Caco-2 (cell line): ENCODE data around the gene SP3. TPM values are rescaled to one million over a fixed set of nuclear protein-coding genes. Genes with fewer than 3 reads are reported as not detected.

ENCODE experiments used
- BruUV-seq: library from RNA; stranded (reverse); fragments of 400-500 nt; replicated peaks from 2 replicates; lab custom pipeline; 2021; lab: Mats Ljungman, UMichigan
- CTCF ChIA-PET: fragments of 300-600 bp; sonication (Branson Sonifier 250); formaldehyde crosslinking; loops from one replicate; lab custom pipeline; 2022; ENCODE audit warnings: antibody characterized with exemption; lab: Charles Lee
- POLR2A ChIA-PET: fragments of 300-600 bp; sonication (Branson Sonifier 250); formaldehyde crosslinking; loops from one replicate; lab custom pipeline; 2022; ENCODE audit warnings: antibody characterized with exemption; lab: Charles Lee
- DNase-seq, 2 experiments: peaks; one replicate each; pipeline versions ENCODE4 v3.0.0 to v3.0.0-alpha.2; 2020 to 2022
- H3K27me3 ChIP-seq: replicated peaks from 2 replicates; pipeline ENCODE4 v1.6.0; 2011; ENCODE audit warnings: low read length; ENCODE audit not compliant: control insufficient read depth, insufficient read depth
- H3K36me3 ChIP-seq: 2 replicates; pipeline ENCODE4 v1.5.1; 2011; ENCODE audit warnings: low read length; ENCODE audit not compliant: control insufficient read depth, insufficient read depth
- H3K4me1 ChIP-seq: fragments of 250-450 bp; sonication (Bioruptor Pico); 2 replicates; pipeline ENCODE4 v1.5.1; 2020; ENCODE audit warnings: mild to moderate bottlenecking
- H3K4me3 ChIP-seq: 2 replicates; pipeline ENCODE4 v1.5.1; 2011; ENCODE audit warnings: low read depth, mild to moderate bottlenecking, control low read depth, low read length
- H3K9me3 ChIP-seq: fragments of 250-450 bp; sonication (Bioruptor Pico); 2 replicates; pipeline ENCODE4 v1.5.1; 2020; ENCODE audit warnings: mild to moderate bottlenecking, moderate library complexity
- H3K27ac Mint-ChIP-seq: one replicate; pipeline ENCODE4 v1.8.0; 2022; ENCODE audit warnings: mixed read lengths; ENCODE audit not compliant: unreplicated experiment
- H3K27me3 Mint-ChIP-seq: one replicate; pipeline ENCODE4 v1.8.0; 2022; ENCODE audit warnings: mixed read lengths; ENCODE audit not compliant: insufficient read depth, unreplicated experiment
- H3K36me3 Mint-ChIP-seq: one replicate; pipeline ENCODE4 v1.8.0; 2022; ENCODE audit warnings: mild to moderate bottlenecking, mixed read lengths; ENCODE audit not compliant: insufficient read depth, unreplicated experiment
- H3K4me1 Mint-ChIP-seq: one replicate; pipeline ENCODE4 v1.8.0; 2022; ENCODE audit warnings: low read depth, mixed read lengths; ENCODE audit not compliant: unreplicated experiment
- H3K4me3 Mint-ChIP-seq: one replicate; pipeline ENCODE4 v1.8.0; 2022; ENCODE audit warnings: mild to moderate bottlenecking, moderate library complexity, mixed read lengths; ENCODE audit not compliant: unreplicated experiment
- H3K9me3 Mint-ChIP-seq: one replicate; pipeline ENCODE4 v1.8.0; 2022; ENCODE audit warnings: mixed read lengths; ENCODE audit not compliant: unreplicated experiment
- intact Hi-C: fragments of 100-400 bp; cut with micrococcal nuclease; formaldehyde crosslinking; loops from one replicate; pipeline ENCODE4 v1.10.0; 2022; ENCODE audit not compliant: unreplicated experiment
- total RNA-seq: library from RNA; stranded (reverse); gene quantifications from 2 replicates; pipeline ENCODE4 v1.2.3, GENCODE V29; 2022
- TF ChIP-seq, protein P1 (sequence below), 2 experiments: fragments of 200-600 bp in 1 of 2; IDR thresholded peaks; 1 replicate in 1 of 2; 2 replicates in 1 of 2; pipeline versions ENCODE4 v1.5.1 to v1.8.0; 2011 to 2022; ENCODE audit warnings: antibody characterized with exemption in 1 of 2, control low read depth in 1 of 2, inconsistent platforms in 1 of 2, low read depth in 1 of 2, low read length in 1 of 2, mild to moderate bottlenecking in 1 of 2, moderate library complexity in 1 of 2; ENCODE audit not compliant: insufficient read depth in 1 of 2, severe bottlenecking in 1 of 2, unreplicated experiment in 1 of 2

SP3 gene
- total RNA-seq, 1 experiment from 2014 or later: 111 TPM

DNA sequence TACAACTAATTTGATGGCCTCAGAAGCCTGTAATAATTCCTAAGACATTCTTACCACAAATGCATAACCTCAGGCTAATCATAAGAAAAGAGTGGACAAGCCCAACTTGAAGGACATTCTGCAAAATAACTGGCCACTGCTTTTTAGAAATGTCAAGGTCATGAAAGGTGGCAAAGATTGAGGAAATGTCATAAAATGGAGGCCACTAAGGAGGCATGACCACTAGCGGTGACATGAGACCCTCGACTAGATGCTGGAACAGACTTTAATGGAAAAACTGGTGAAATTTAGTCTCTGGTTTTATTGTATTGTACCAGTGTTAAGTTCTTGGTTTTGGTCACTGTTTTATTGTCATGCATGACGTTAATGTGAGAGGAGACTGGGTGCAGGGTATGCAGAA, 78.6 kb downstream of the SP3 start:
- Mint-ChIP-seq H3K27ac (no peak overlapping the region), H3K4me3 (no peak overlapping the region), H3K4me1 (no peaks in the 10 kb centered on the region), H3K9me3 (peaks cover 15% of the 10 kb centered on the region), H3K27me3 (no peaks in the 10 kb centered on the region), H3K36me3 (peaks cover 23% of the 10 kb centered on the region)
- intact Hi-C loops: no loop called here
- no peaks in the 10 kb centered on the region for H3K36me3 ChIP-seq
- POLR2A ChIA-PET: no interaction called here
- peaks cover 20% of the 10 kb centered on the region for H3K9me3 ChIP-seq
- TF ChIP-seq, protein P1, sequence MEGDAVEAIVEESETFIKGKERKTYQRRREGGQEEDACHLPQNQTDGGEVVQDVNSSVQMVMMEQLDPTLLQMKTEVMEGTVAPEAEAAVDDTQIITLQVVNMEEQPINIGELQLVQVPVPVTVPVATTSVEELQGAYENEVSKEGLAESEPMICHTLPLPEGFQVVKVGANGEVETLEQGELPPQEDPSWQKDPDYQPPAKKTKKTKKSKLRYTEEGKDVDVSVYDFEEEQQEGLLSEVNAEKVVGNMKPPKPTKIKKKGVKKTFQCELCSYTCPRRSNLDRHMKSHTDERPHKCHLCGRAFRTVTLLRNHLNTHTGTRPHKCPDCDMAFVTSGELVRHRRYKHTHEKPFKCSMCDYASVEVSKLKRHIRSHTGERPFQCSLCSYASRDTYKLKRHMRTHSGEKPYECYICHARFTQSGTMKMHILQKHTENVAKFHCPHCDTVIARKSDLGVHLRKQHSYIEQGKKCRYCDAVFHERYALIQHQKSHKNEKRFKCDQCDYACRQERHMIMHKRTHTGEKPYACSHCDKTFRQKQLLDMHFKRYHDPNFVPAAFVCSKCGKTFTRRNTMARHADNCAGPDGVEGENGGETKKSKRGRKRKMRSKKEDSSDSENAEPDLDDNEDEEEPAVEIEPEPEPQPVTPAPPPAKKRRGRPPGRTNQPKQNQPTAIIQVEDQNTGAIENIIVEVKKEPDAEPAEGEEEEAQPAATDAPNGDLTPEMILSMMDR (IDR thresholded peaks at IDR 0.05; ENCODE audit: insufficient read depth in 1 of 2, low read depth in 1 of 2, low read length in 1 of 2, severe bottlenecking in 1 of 2, unreplicated experiment in 1 of 2): no peak
- no TSS peak for BruUV-seq
- H3K4me3 ChIP-seq: no peak overlapping the region
- CTCF ChIA-PET: no interaction called here
- no peaks in the 10 kb centered on the region for H3K4me1 ChIP-seq
- DNase-seq: no peak
- H3K27me3 ChIP-seq: no peaks in the 10 kb centered on the region

DNA sequence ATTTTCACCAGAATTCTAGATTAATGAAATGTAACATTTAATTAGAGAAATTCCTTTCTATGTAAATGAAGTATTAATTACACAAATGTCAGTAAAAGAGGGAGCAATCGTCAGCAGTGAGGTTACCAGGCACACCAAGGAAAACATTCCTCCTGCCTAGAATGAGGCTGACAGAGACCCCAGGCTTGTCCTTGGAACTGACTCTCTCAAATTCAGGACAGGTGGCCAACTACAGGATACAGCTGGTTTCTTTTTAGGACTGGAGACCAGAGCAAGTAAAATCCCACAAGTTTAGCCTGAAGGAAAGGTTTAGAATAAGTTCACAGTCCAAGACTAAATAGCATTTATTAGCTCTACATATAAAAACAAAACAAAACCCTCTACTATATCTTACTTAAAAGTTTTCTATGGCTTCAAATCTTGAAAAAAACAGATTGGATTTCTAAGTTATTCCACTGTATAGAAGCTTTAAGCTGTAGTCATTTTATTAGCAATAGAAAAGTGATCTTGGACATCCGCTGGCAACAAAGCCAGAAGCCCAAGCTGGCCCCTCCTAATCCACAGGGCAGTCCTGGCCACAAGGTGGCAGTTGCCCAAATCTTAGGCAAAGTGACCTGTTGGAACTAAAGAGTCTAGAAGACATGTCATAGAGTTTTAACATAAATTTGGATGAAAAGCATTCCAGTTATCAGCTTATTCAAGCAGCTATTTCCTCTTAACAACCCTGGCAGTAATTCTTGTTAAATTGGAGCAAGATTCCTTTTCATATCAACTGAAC, 81.0 kb downstream of the SP3 start:
- Mint-ChIP-seq H3K4me3 (no peak overlapping the region), H3K27ac (no peak overlapping the region), H3K9me3 (peaks cover 15% of the 10 kb centered on the region), H3K27me3 (no peaks in the 10 kb centered on the region), H3K4me1 (no peaks in the 10 kb centered on the region), H3K36me3 (peaks cover 9% of the 10 kb centered on the region)
- peak; percentile 56 to 64 for DNase-seq
- no peak overlapping the region for H3K4me3 ChIP-seq
- no peaks in the 10 kb centered on the region for H3K27me3 ChIP-seq
- no TSS peak for BruUV-seq
- TF ChIP-seq, protein P1 (IDR thresholded peaks at IDR 0.05; ENCODE audit: insufficient read depth in 1 of 2, low read depth in 1 of 2, low read length in 1 of 2, severe bottlenecking in 1 of 2, unreplicated experiment in 1 of 2): peak; percentile 62 to 83
- ChIA-PET CTCF (interaction anchor here (0.6 to 1.3 kb wide), 6 partner anchors 79 to 457 kb away, joined by 3 to 5 read pairs (median 4); no protein-coding TSS in a partner anchor), POLR2A (no interaction called here)
- no peaks in the 10 kb centered on the region for H3K4me1 ChIP-seq
- no peaks in the 10 kb centered on the region for H3K36me3 ChIP-seq
- intact Hi-C loops: loop anchor here (1.0 to 5.0 kb wide), 3 partner anchors 119 to 457 kb away; no protein-coding TSS in a partner anchor
- peaks cover 4% of the 10 kb centered on the region for H3K9me3 ChIP-seq

DNA sequence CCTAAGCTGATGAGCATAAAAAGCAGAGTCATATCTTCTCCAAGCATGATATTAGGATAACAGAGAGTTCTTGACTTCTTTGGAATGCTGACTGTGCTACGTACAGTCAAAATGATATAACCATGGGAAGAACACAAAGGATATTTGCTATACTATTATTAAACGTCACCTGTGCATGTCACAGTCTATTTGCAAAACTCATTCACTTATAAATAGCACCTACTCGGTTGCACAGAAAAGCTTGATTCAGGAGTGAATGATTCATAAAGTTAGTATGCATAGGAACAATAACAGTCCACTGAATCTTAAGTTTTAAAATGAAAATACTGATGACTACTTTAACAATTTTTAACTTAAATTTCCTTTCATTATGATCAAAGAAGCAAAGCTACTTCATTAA, 83.3 kb downstream of the SP3 start:
- Mint-ChIP-seq H3K27me3 (no peaks in the 10 kb centered on the region), H3K4me3 (no peak overlapping the region), H3K4me1 (peaks cover 2% of the 10 kb centered on the region), H3K9me3 (no peaks in the 10 kb centered on the region), H3K27ac (no peak overlapping the region), H3K36me3 (peaks cover 9% of the 10 kb centered on the region)
- no peak for DNase-seq
- Histone ChIP-seq H3K9me3 (no peaks in the 10 kb centered on the region), H3K27me3 (no peaks in the 10 kb centered on the region), H3K4me1 (no peaks in the 10 kb centered on the region), H3K36me3 (no peaks in the 10 kb centered on the region), H3K4me3 (no peak overlapping the region)
- ChIA-PET CTCF (no interaction called here), POLR2A (no interaction called here)
- intact Hi-C loops: loop anchor here (5.0 kb wide), 1 partner anchor 195 kb away; no protein-coding TSS in a partner anchor
- TF ChIP-seq, protein P1 (IDR thresholded peaks at IDR 0.05; ENCODE audit: insufficient read depth in 1 of 2, low read depth in 1 of 2, low read length in 1 of 2, severe bottlenecking in 1 of 2, unreplicated experiment in 1 of 2): no peak
- BruUV-seq: no TSS peak
